Measurements from ENCODE around the gene STPG1. TPM values are rescaled to one million over a fixed set of nuclear protein-coding genes. Genes with fewer than 3 reads are reported as not detected.

Gene STPG1
- polyA plus RNA-seq, 1 donor (not counting 4 experiments of a cell fraction or from before 2014, with no cell fraction given), result 16.6 TPM

DNA sequence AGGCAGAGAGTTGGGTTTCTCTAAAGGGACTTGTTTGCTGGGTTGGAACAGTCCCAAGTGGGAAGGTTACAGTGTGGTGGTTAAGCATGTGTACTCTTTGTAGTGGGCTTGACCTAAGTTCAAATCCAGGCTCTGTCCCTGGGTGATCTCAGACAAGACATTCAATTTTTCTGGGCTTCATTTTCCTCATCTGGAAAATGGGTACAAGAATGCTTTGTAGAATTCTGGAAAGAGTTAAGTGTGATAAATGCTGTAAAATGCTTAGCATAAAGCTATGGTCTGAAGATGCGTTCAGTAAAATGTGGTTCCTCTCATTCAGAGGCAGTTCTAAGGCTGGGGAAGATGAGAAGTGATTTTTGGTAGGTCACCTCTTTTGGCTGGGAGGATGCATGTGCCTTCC lies 93.6 kb downstream of the STPG1 start:
- H3K4me1 ChIP-seq (ENCODE audit: control insufficient read depth, extremely low read depth, insufficient read depth, low read length), result peaks cover 78% of the 10 kb centered on the region
- H3K9ac ChIP-seq (ENCODE audit: control insufficient read depth, extremely low read depth, insufficient read depth, low read length), result peak overlapping the region; percentile 96
- no peak overlapping the region for H2AFZ ChIP-seq (ENCODE audit: control insufficient read depth, low read length)

GRCh38 chr1:24319312-24319863 lies 94.2 kb downstream of the STPG1 start, which contains the start of gene GRHL3:
TSS of gene GRHL3 (plus strand) at chr1:24319357. CDS start at chr1:24319552, 195 bp downstream.
- FAIRE-seq (peak; percentile 80), DNase-seq (ENCODE audit: low read depth, low spot score) (peak; percentile 62)
- H2AFZ ChIP-seq (ENCODE audit: control insufficient read depth, low read length), result no peak within 1 kb of the TSS
- H3K79me2 ChIP-seq (ENCODE audit: control insufficient read depth, insufficient read depth, low read length), result no peaks in the 10 kb centered on the region
- H3K9ac ChIP-seq (ENCODE audit: control insufficient read depth, extremely low read depth, insufficient read depth, low read length), result peak within 1 kb of the TSS; percentile 96
- H3K9me3 ChIP-seq (ENCODE audit: control insufficient read depth, low read depth, low read length), result no peaks in the 10 kb centered on the region
- no peaks in the 10 kb centered on the region for H3K36me3 ChIP-seq (ENCODE audit: control insufficient read depth in 2 of 2, extremely low read depth in 1 of 2, insufficient read depth in 2 of 2, low read length in 2 of 2)
- no peaks in the 10 kb centered on the region for H3K27me3 ChIP-seq (ENCODE audit: control insufficient read depth, extremely low read depth, insufficient read depth, low read length)
- dilution Hi-C loops (cut with MboI; ENCODE audit: extremely low pct_ligation_motif_present, low sequenced_read_pairs), result no loop called here
- peak within 1 kb of the TSS; percentile 88 for H3K27ac ChIP-seq (ENCODE audit: control insufficient read depth, insufficient read depth, low read length)
- peak within 1 kb of the TSS; percentile 88 for H3K4me2 ChIP-seq (ENCODE audit: control insufficient read depth, extremely low read depth, insufficient read depth, low read depth, low read length)
- peak within 1 kb of the TSS; percentile 2 to 50 (median 45) for H3K4me3 ChIP-seq (ENCODE audit: control insufficient read depth in 2 of 3, extremely low read depth in 1 of 3, insufficient read depth in 2 of 3, low read depth in 1 of 3, low read length in 3 of 3)
- peaks cover 81% of the 10 kb centered on the region for H3K4me1 ChIP-seq (ENCODE audit: control insufficient read depth, extremely low read depth, insufficient read depth, low read length)
- peaks cover 3% of the 10 kb centered on the region for H3K9me1 ChIP-seq (ENCODE audit: control insufficient read depth, extremely low read depth, insufficient read depth, low read length)
- TF ChIP-seq, protein P1, sequence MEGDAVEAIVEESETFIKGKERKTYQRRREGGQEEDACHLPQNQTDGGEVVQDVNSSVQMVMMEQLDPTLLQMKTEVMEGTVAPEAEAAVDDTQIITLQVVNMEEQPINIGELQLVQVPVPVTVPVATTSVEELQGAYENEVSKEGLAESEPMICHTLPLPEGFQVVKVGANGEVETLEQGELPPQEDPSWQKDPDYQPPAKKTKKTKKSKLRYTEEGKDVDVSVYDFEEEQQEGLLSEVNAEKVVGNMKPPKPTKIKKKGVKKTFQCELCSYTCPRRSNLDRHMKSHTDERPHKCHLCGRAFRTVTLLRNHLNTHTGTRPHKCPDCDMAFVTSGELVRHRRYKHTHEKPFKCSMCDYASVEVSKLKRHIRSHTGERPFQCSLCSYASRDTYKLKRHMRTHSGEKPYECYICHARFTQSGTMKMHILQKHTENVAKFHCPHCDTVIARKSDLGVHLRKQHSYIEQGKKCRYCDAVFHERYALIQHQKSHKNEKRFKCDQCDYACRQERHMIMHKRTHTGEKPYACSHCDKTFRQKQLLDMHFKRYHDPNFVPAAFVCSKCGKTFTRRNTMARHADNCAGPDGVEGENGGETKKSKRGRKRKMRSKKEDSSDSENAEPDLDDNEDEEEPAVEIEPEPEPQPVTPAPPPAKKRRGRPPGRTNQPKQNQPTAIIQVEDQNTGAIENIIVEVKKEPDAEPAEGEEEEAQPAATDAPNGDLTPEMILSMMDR (optimal IDR thresholded peaks at IDR 0.05 in 1 of 3, IDR thresholded peaks at IDR 0.05 in 1 of 3, conservative IDR thresholded peaks at IDR 0.05 in 1 of 3; ENCODE audit: extremely low read depth in 1 of 3, insufficient read depth in 2 of 3, low read length in 3 of 3), result no peak
- no peak for TF ChIP-seq EZH2 (IDR thresholded peaks at IDR 0.05; ENCODE audit: low read length)
- H4K20me1 ChIP-seq (ENCODE audit: control insufficient read depth, extremely low read depth, insufficient read depth, low read length), result no peaks in the 10 kb centered on the region

More for the DNA sequence above, 93.6 kb downstream of the STPG1 start:
- peak; percentile 23 for FAIRE-seq
- H3K36me3 ChIP-seq (ENCODE audit: control insufficient read depth in 2 of 2, extremely low read depth in 1 of 2, insufficient read depth in 2 of 2, low read length in 2 of 2), result no peaks in the 10 kb centered on the region
- peak overlapping the region; percentile 88 for H3K4me2 ChIP-seq (ENCODE audit: control insufficient read depth, extremely low read depth, insufficient read depth, low read depth, low read length)
- DNase-seq (ENCODE audit: low read depth, low spot score), result no peak
- no peaks in the 10 kb centered on the region for H3K79me2 ChIP-seq (ENCODE audit: control insufficient read depth, insufficient read depth, low read length)
- peaks cover 4% of the 10 kb centered on the region for H3K27me3 ChIP-seq (ENCODE audit: control insufficient read depth, extremely low read depth, insufficient read depth, low read length)
- no peaks in the 10 kb centered on the region for H4K20me1 ChIP-seq (ENCODE audit: control insufficient read depth, extremely low read depth, insufficient read depth, low read length)
- peaks cover 3% of the 10 kb centered on the region for H3K9me1 ChIP-seq (ENCODE audit: control insufficient read depth, extremely low read depth, insufficient read depth, low read length)
- H3K4me3 ChIP-seq (ENCODE audit: control insufficient read depth in 2 of 3, extremely low read depth in 1 of 3, insufficient read depth in 2 of 3, low read depth in 1 of 3, low read length in 3 of 3), result peak overlapping the region in 2 of 3 experiments; percentile 45 to 50
- TF ChIP-seq, protein P1 (optimal IDR thresholded peaks at IDR 0.05 in 1 of 3, IDR thresholded peaks at IDR 0.05 in 1 of 3, conservative IDR thresholded peaks at IDR 0.05 in 1 of 3; ENCODE audit: extremely low read depth in 1 of 3, insufficient read depth in 2 of 3, low read length in 3 of 3), result no peak
- no peak for TF ChIP-seq EZH2 (IDR thresholded peaks at IDR 0.05; ENCODE audit: low read length)
- no peaks in the 10 kb centered on the region for H3K9me3 ChIP-seq (ENCODE audit: control insufficient read depth, low read depth, low read length)
- H3K27ac ChIP-seq (ENCODE audit: control insufficient read depth, insufficient read depth, low read length), result peak overlapping the region; percentile 88
- dilution Hi-C loops (cut with MboI; ENCODE audit: extremely low pct_ligation_motif_present, low sequenced_read_pairs), result no loop called here
